ENCODE results near the gene TOX4.
"Not testable (repeated sequence)": the region's sequence is repeated elsewhere in the genome, so short reads cannot be mapped to it uniquely, and the experiment has no call there.

TOX4 gene

DNA sequence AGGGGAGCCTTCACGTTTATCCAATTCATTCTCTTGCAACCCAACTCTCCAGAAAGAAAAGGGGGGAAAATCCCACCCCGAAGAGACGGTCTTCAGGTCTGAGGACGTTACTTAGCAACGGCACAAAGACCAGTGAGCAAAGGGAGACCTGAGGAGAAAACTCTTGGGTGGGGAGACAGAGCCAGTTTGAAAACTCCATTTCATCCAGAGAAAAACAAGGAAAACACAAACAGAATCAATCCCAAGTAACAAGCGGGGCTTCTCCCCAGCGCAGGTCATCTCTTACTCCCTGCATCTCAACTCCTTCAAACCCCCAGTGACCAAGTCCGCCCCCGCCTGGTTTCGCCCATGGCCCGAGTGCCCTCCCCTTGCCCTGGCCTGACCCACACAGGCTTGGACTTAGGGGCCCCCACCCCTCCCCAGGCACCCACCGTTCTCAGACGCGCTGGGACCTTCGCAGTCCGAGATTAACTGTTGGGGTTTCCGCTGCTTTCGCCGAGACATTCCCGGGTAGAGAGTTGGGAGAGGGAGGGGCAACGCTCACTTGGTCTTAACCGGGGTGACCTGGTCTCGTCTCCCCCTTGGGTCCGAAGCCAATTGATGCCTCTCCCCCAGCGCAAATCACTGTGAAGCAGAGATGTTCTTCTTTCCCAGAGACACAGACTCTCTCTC is 59.6 kb downstream of the TOX4 start:
- no peak for DNase-seq

- no peak for DNase-seq
Observed at GRCh38 chr14:21537090-21537424, 60.1 kb downstream of the TOX4 start.

- DNase-seq, result no peak
Observed at GRCh38 chr14:21539189-21539940, 62.4 kb downstream of the TOX4 start.

DNA sequence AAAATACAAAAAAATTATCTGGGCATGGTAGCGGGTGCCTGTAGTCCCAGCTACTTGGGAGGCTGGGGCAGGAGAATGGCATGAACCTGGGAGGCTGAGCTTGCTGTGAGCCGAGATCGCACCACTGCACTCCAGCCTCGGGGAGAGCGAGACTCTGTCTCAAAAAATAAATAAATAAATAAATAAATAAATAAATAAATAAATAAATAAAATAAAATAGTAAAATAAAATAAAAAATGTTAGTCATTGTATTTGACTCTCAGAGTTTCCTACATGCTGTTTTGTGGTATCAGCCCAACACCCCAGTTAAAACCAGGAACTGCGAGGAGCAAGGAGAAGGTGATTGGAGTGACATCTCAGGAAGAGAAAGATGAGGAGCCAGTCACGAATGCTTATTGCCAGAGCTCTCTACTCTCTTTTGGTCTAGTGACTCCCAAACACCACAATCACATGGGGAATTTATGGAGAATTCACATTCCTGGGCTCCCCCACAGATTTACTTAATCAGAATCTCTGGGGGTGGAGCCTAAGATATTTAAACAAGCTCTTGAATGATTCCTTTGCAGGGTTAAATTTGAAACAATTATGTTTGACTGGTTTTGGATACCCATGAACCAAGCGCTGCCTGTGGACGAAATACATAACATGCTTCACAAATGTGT is 64.5 kb downstream of the TOX4 start:
- no peak for DNase-seq

DNA sequence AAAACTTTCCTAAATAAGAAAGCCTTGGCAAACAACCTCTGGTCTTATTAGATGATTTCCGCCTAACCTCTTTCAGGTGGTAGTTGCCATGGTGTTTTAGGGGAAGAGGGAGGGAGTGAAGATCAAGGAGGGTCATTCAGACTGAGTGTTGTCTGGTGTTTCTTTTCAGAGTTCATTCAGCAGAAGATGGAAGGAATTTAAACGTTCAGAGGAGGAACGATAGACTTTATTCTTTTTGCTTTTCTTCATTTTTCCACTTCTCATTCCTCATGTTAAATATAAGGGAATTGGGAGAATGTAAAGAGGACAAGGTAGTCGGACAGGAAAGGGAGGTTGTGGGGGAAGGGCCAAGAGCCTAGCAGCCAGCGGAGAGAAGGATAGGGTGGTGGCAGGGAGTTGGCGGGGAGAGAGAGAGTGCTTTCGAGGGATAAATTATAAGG is 66.5 kb downstream of the TOX4 start:
- DNase-seq, result no peak

- no peak for DNase-seq
Observed at GRCh38 chr14:21543963-21544362, 67.0 kb downstream of the TOX4 start.

DNA sequence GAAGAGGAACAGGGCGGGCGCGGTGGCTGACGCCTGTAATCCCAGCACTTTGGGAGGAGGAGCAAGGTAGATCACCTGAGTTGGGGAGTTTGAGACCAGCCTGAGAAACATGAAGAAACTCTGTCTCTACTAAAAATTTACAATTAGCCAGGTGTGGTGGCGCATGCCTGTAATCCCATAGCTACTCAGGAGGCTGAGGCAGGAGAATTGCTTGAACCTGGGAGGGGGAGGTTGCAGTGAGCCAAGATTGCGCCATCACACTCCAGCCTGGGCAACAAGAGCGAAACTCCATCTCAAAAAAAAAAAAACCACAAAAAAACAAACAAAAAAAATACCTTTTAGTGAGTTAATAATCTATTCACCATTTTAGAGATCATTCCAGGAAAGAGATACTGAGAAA is 67.6 kb downstream of the TOX4 start:
- DNase-seq, result not testable (repeated sequence)
